HCT116 (cell line): ENCODE measurements around the gene RAB34.

Experiments
- CEBPB ChIP-seq: IDR thresholded peaks from 2 replicates; pipeline ENCODE4 v1.6.1; 2012; ENCODE audit warnings: low read depth
- CTCF ChIP-seq, 3 experiments: fragments of 200-600 bp in 1 of 3; sonication (generic) in 1 of 3; IDR thresholded peaks in 2 of 3; conservative IDR thresholded peaks in 1 of 3; 2 replicates each; pipeline ENCODE4 v1.5.1; 2012 to 2017; ENCODE audit warnings: low read depth in 2 of 3, low read length in 2 of 3, antibody characterized with exemption in 1 of 3, borderline replicate concordance in 1 of 3, control low read depth in 1 of 3, mild to moderate bottlenecking in 1 of 3, mixed read lengths in 1 of 3, mixed run types in 1 of 3, moderate library complexity in 1 of 3; ENCODE audit not compliant: insufficient read depth in 1 of 3
- EZH2 ChIP-seq: fragments of 200-600 bp; sonication (generic); IDR thresholded peaks from 2 replicates; pipeline ENCODE4 v1.6.1; 2017; ENCODE audit warnings: antibody characterized with exemption, mixed run types
- MAX ChIP-seq: IDR thresholded peaks from 2 replicates; pipeline ENCODE4 v1.6.1; 2012
- POLR2A ChIP-seq: IDR thresholded peaks from 2 replicates; pipeline ENCODE4 v1.7.0; 2011; ENCODE audit warnings: borderline replicate concordance; ENCODE audit not compliant: insufficient read depth, insufficient read length; ENCODE audit errors: extremely low read depth
- POLR2AphosphoS5 ChIP-seq: IDR thresholded peaks from 2 replicates; pipeline ENCODE4 v1.6.1; 2011; ENCODE audit warnings: mild to moderate bottlenecking, low read depth, low read length, moderate library complexity
- RAD21 ChIP-seq: IDR thresholded peaks from 2 replicates; pipeline ENCODE4 v1.6.1; 2012; ENCODE audit warnings: low read depth, mild to moderate bottlenecking
- TCF7L2 ChIP-seq: IDR thresholded peaks from 2 replicates; pipeline ENCODE4 v1.7.0; 2011; ENCODE audit warnings: borderline replicate concordance, inconsistent platforms; ENCODE audit not compliant: insufficient read depth, insufficient read length; ENCODE audit errors: extremely low read depth
- YY1 ChIP-seq: IDR thresholded peaks from 2 replicates; pipeline ENCODE4 v1.6.1; 2011; ENCODE audit warnings: low read length, low read depth, moderate library complexity, mild to moderate bottlenecking; ENCODE audit not compliant: insufficient replicate concordance; ENCODE audit errors: extremely low read depth
- ZNF274 ChIP-seq: fragments of 200-500 bp; sonication (Bioruptor generic); IDR thresholded peaks from 2 replicates; pipeline ENCODE4 v1.6.1; 2014; ENCODE audit warnings: mild to moderate bottlenecking, low read depth, low read length, inconsistent platforms
- TF ChIP-seq, protein P1 (sequence below): IDR thresholded peaks from 2 replicates; pipeline ENCODE4 v1.6.1; 2012

DNA sequence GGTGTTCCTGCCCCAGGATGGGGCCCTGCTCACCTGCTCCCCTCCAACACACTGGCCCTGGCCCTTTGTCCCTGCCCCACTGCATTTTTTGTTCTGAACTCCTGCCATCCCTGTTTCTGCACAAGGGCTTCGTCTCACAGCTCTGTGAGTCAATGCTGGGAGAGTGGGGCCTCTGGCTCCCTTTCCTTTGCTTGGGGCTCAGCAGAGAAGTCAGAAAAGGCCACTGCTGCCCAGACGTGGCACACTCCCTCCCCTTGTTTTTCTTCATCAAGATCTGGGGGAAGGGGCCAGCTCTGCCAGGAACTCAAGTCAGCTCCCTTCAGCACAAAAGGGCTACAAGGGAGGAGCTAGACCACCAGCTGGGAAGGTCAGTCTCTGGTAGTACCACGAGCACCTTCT is 14.9 kb downstream of the RAB34 start:
- TF ChIP-seq CTCF (IDR thresholded peaks at IDR 0.05 in 2 of 3, conservative IDR thresholded peaks at IDR 0.05 in 1 of 3; ENCODE audit: borderline replicate concordance in 1 of 3, insufficient read depth in 1 of 3, low read depth in 2 of 3, low read length in 2 of 3) = no peak
- TF ChIP-seq, protein P1, sequence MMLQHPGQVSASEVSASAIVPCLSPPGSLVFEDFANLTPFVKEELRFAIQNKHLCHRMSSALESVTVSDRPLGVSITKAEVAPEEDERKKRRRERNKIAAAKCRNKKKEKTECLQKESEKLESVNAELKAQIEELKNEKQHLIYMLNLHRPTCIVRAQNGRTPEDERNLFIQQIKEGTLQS = no peak
- TF ChIP-seq POLR2A = no peak
- TF ChIP-seq POLR2AphosphoS5 = no peak
- TF ChIP-seq ZNF274 = no peak
- TF ChIP-seq EZH2 = no peak
- no peak for TF ChIP-seq TCF7L2
- TF ChIP-seq CEBPB = no peak
- no peak for TF ChIP-seq YY1
- TF ChIP-seq RAD21 = no peak
- TF ChIP-seq MAX = no peak
